Endothelial cell of umbilical vein (primary cell): ENCODE measurements around the gene ANKS1A. TPM values are rescaled to one million over a fixed set of nuclear protein-coding genes. Genes with fewer than 3 reads are reported as not detected.

Experiments
- BruUV-seq: library from RNA; stranded (reverse); fragments of 400-500 nt; replicated peaks from 2 replicates; lab custom pipeline; 2021; lab: Mats Ljungman, UMichigan
- CTCF ChIA-PET: fragments of 300-600, 350-600 bp; sonication (Branson Sonifier 250); formaldehyde crosslinking; loops from one replicate; lab custom pipeline; 2021; ENCODE audit warnings: antibody characterized with exemption, inconsistent platforms; lab: Charles Lee
- POLR2A ChIA-PET: fragments of 300-600, 350-600 bp; sonication (Branson Sonifier 250); formaldehyde crosslinking; loops from one replicate; lab custom pipeline; 2021; ENCODE audit warnings: antibody characterized with exemption, inconsistent platforms; lab: Charles Lee
- DNase-seq: peaks from one replicate; pipeline ENCODE4 v3.0.0-alpha.2; 2011; ENCODE audit warnings: low read depth, low spot score
- FAIRE-seq: peaks from 2 replicates; lab custom pipeline; 2011; peaks lifted over from hg19 to GRCh38; lab: Jason Lieb, UNC
- H2AFZ ChIP-seq: 2 replicates; pipeline ENCODE4 v1.6.0; 2012; ENCODE audit warnings: low read depth, low read length, control low read depth, inconsistent platforms
- H3K27ac ChIP-seq: 2 replicates; pipeline ENCODE4 v1.5.1; 2011; ENCODE audit warnings: low read depth, mild to moderate bottlenecking, control low read depth, low read length, moderate library complexity; ENCODE audit not compliant: insufficient read depth
- H3K27me3 ChIP-seq, 2 experiments: 2 replicates each; pipeline versions ENCODE4 v1.6.0 to v1.6.1; 2011; ENCODE audit warnings: low read length in 2 of 2, mixed read lengths in 1 of 2; ENCODE audit not compliant: control insufficient read depth in 2 of 2, insufficient read depth in 2 of 2
- H3K36me3 ChIP-seq, 2 experiments: 2 replicates in 1 of 2; 3 replicates in 1 of 2; pipeline ENCODE4 v1.5.1; 2011; ENCODE audit warnings: low read length in 2 of 2, mild to moderate bottlenecking in 1 of 2, moderate library complexity in 1 of 2; ENCODE audit not compliant: control insufficient read depth in 2 of 2, insufficient read depth in 2 of 2; ENCODE audit errors: extremely low read depth in 1 of 2
- H3K4me1 ChIP-seq: 3 replicates; pipeline ENCODE4 v1.5.1; 2011; ENCODE audit warnings: mild to moderate bottlenecking, low read length; ENCODE audit not compliant: control insufficient read depth, insufficient read depth; ENCODE audit errors: extremely low read depth
- H3K4me2 ChIP-seq: 2 replicates; pipeline ENCODE4 v1.6.1; 2011; ENCODE audit warnings: low read length, control low read depth, mixed read lengths; ENCODE audit not compliant: insufficient read depth
- H3K4me3 ChIP-seq, 3 experiments: fragments of 200-600 bp in 1 of 3; sonication (generic), shearing (Covaris generic) in 1 of 3; replicated peaks in 1 of 3; 2 replicates each; pipeline ENCODE4 v1.5.1; 2011 to 2016; ENCODE audit warnings: control low read depth in 3 of 3, low read length in 3 of 3, mild to moderate bottlenecking in 2 of 3, inconsistent platforms in 1 of 3, low read depth in 1 of 3, moderate library complexity in 1 of 3; ENCODE audit not compliant: insufficient read depth in 1 of 3
- H3K79me2 ChIP-seq: 2 replicates; pipeline ENCODE4 v1.6.0; 2012; ENCODE audit warnings: low read length, inconsistent platforms; ENCODE audit not compliant: control insufficient read depth, insufficient read depth
- H3K9ac ChIP-seq: replicated peaks from 2 replicates; pipeline ENCODE3; 2011; ENCODE audit warnings: low read length, control low read depth; ENCODE audit not compliant: insufficient read depth; ENCODE audit errors: extremely low read depth
- H3K9me1 ChIP-seq: replicated peaks from 3 replicates; pipeline ENCODE4 v1.6.0; 2011; ENCODE audit warnings: mild to moderate bottlenecking, low read length; ENCODE audit not compliant: control insufficient read depth, insufficient read depth; ENCODE audit errors: extremely low read depth
- H3K9me3 ChIP-seq: replicated peaks from 2 replicates; pipeline ENCODE4 v1.5.1; 2012; ENCODE audit warnings: low read length, inconsistent platforms; ENCODE audit not compliant: control insufficient read depth, insufficient read depth
- H4K20me1 ChIP-seq: replicated peaks from 2 replicates; pipeline ENCODE3; 2011; ENCODE audit warnings: mild to moderate bottlenecking, low read length; ENCODE audit not compliant: control insufficient read depth, insufficient read depth; ENCODE audit errors: extremely low read depth
- EZH2 ChIP-seq: IDR thresholded peaks from 2 replicates; pipeline ENCODE4 v1.6.1; 2012; ENCODE audit warnings: borderline replicate concordance, low read depth, mild to moderate bottlenecking, moderate library complexity, low read length, inconsistent platforms; ENCODE audit not compliant: severe bottlenecking
- FOS ChIP-seq: IDR thresholded peaks from 2 replicates; pipeline ENCODE4 v1.6.1; 2011; ENCODE audit warnings: mild to moderate bottlenecking, low read length, moderate library complexity, borderline replicate concordance; ENCODE audit not compliant: insufficient read depth
- GATA2 ChIP-seq: IDR thresholded peaks from 2 replicates; pipeline ENCODE4 v1.7.0; 2011; ENCODE audit warnings: low read depth, mild to moderate bottlenecking, moderate library complexity, mixed read lengths, low read length; ENCODE audit not compliant: insufficient read length, insufficient read depth
- JUN ChIP-seq: IDR thresholded peaks from 2 replicates; pipeline ENCODE4 v1.6.1; 2011; ENCODE audit warnings: borderline replicate concordance, low read depth; ENCODE audit not compliant: insufficient read length, insufficient read depth
- MYC ChIP-seq: IDR thresholded peaks from one replicate; pipeline ENCODE4 v1.6.1; 2011; ENCODE audit warnings: mild to moderate bottlenecking, low read depth, low read length
- POLR2A ChIP-seq: IDR thresholded peaks from 2 replicates; pipeline ENCODE4 v1.6.1; 2012; ENCODE audit warnings: low read depth, mild to moderate bottlenecking, control low read depth, low read length
- POLR2AphosphoS5 ChIP-seq: IDR thresholded peaks from 2 replicates; pipeline ENCODE4 v1.6.1; 2012; ENCODE audit warnings: low read depth, mild to moderate bottlenecking, control low read depth, low read length, moderate library complexity; ENCODE audit not compliant: insufficient read depth
- dilution Hi-C: fragments of 300-500 bp; cut with MboI; formaldehyde crosslinking; loops from one replicate; pipeline ENCODE4 v1.15.0; 2019; ENCODE audit warnings: low sequenced_read_pairs; ENCODE audit not compliant: extremely low pct_ligation_motif_present
- intact Hi-C: fragments of 100-400 bp; cut with micrococcal nuclease; formaldehyde crosslinking; loops from one replicate; pipeline ENCODE4 v1.10.0; 2022
- polyA plus RNA-seq, 4 experiments: library from polyadenylated mRNA; depleted of rRNA in 3 of 4; stranded (reverse) in 3 of 4; unstranded in 1 of 4; fragments of >200 nt; gene quantifications; 2 replicates each; pipeline versions ENCODE4 v1.2.1 to v1.2.3, GENCODE V29; 2011 to 2012; ENCODE audit warnings: missing spikeins in 1 of 4
- total RNA-seq: library from RNA; stranded (reverse); gene quantifications from 2 replicates; pipeline ENCODE4 v1.2.3, GENCODE V29; 2021
- TF ChIP-seq, protein P1 (sequence below), 2 donors: IDR thresholded peaks; 1 replicate in 1 of 2; 2 replicates in 1 of 2; pipeline ENCODE4 v1.5.1; 2011; ENCODE audit warnings: low read length in 2 of 2, mild to moderate bottlenecking in 2 of 2, moderate library complexity in 2 of 2, control low read depth in 1 of 2, inconsistent platforms in 1 of 2, low read depth in 1 of 2; ENCODE audit not compliant: insufficient read depth in 1 of 2; ENCODE audit errors: extremely low read depth in 1 of 2
- TF ChIP-seq, protein P2 (sequence below): IDR thresholded peaks from 2 replicates; pipeline ENCODE4 v1.6.1; 2011; ENCODE audit not compliant: insufficient read depth, insufficient read length

ANKS1A gene
- total and polyA plus RNA-seq, 2 donors (not counting 3 experiments of a cell fraction or from before 2014, with no cell fraction given): 8.9 to 26.1 TPM

DNA sequence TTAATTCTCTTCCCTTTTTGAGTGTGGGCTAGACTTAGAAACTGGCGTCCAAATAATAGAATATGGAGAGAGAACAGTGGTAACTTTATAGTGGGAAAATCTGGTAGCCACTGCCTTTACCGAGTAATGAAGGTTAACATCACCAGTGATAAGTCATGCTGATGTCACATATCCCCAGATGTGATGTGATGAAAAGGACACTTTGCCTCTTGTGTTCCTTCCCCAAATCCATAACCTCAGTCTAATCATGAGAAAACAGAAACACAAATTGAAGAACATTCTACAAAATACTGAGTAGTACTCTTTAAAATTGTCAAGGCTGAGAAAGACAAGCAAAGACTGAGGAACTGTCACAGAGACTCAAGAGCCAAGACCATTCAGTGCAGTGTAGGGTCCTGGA lies 17.8 kb downstream of the ANKS1A start:
- DNase-seq: no peak
- H3K4me3 ChIP-seq: no peak overlapping the region
- H3K9me3 ChIP-seq: no peaks in the 10 kb centered on the region
- dilution Hi-C loops (no loop called here), intact Hi-C loops (no loop called here)
- no peaks in the 10 kb centered on the region for H3K9me1 ChIP-seq
- no peaks in the 10 kb centered on the region for H3K36me3 ChIP-seq
- TF ChIP-seq GATA2 (no peak), FOS (no peak), POLR2A (no peak), JUN (no peak), MYC (no peak), POLR2AphosphoS5 (no peak), EZH2 (no peak)
- TF ChIP-seq, protein P1, sequence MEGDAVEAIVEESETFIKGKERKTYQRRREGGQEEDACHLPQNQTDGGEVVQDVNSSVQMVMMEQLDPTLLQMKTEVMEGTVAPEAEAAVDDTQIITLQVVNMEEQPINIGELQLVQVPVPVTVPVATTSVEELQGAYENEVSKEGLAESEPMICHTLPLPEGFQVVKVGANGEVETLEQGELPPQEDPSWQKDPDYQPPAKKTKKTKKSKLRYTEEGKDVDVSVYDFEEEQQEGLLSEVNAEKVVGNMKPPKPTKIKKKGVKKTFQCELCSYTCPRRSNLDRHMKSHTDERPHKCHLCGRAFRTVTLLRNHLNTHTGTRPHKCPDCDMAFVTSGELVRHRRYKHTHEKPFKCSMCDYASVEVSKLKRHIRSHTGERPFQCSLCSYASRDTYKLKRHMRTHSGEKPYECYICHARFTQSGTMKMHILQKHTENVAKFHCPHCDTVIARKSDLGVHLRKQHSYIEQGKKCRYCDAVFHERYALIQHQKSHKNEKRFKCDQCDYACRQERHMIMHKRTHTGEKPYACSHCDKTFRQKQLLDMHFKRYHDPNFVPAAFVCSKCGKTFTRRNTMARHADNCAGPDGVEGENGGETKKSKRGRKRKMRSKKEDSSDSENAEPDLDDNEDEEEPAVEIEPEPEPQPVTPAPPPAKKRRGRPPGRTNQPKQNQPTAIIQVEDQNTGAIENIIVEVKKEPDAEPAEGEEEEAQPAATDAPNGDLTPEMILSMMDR (IDR thresholded peaks at IDR 0.05; ENCODE audit: extremely low read depth in 1 of 2, insufficient read depth in 1 of 2, low read depth in 1 of 2, low read length in 2 of 2): no peak
- TF ChIP-seq, protein P2, sequence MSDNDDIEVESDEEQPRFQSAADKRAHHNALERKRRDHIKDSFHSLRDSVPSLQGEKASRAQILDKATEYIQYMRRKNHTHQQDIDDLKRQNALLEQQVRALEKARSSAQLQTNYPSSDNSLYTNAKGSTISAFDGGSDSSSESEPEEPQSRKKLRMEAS: no peak
- H3K27ac ChIP-seq: no peak overlapping the region
- CTCF ChIA-PET: no interaction called here
- no TSS peak for BruUV-seq
- H2AFZ ChIP-seq: no peak overlapping the region
- H3K27me3 ChIP-seq: no peaks in the 10 kb centered on the region
- no peaks in the 10 kb centered on the region for H3K4me1 ChIP-seq
- POLR2A ChIA-PET: no interaction called here
- H3K4me2 ChIP-seq: no peak overlapping the region
- H3K79me2 ChIP-seq: no peaks in the 10 kb centered on the region
- no peak overlapping the region for H3K9ac ChIP-seq
- no peaks in the 10 kb centered on the region for H4K20me1 ChIP-seq
- FAIRE-seq: no peak
